Suppressor macrophage treated with lipopolysaccharide for 4 hours (primary cell): ENCODE measurements around the gene DTYMK.

Experiments used
- DNase-seq: peaks from one replicate; pipeline ENCODE4 v3.0.0-alpha.2; 2020

DTYMK gene

DNA sequence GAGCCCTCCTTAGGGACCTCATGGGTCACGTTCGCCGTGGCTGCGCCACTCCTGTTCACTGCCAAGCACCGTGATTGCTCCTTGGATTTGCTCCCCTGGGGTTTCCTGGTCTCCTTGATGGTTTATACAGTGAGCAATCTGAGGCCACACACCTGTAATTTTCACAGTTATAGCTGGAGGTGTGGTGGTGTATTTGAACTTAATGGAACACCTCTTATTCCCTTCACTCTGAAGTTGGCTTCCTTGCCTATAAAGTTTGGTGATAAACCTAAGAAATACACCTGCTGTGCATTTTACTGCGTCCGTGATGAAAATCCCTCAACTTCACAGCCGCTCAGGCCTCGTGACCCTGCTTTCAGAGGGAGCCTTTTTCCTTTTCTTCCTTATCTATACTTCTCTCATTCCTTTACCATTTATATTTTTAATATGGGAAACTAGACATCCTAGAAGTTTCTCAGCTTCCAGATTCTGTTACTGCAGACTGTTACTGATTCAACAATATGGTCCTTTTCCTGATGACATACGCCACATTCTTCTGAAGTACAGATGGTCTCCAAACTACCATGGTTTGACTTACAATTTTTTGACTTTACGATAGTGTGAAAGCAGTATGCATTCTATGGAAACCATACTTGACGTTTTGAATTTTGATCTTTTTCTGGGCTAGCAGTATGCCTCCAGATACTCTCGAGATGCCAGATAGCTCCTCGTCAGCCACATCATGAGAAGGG lies 40.5 kb downstream of the DTYMK start:
- DNase-seq: no peak

DNA sequence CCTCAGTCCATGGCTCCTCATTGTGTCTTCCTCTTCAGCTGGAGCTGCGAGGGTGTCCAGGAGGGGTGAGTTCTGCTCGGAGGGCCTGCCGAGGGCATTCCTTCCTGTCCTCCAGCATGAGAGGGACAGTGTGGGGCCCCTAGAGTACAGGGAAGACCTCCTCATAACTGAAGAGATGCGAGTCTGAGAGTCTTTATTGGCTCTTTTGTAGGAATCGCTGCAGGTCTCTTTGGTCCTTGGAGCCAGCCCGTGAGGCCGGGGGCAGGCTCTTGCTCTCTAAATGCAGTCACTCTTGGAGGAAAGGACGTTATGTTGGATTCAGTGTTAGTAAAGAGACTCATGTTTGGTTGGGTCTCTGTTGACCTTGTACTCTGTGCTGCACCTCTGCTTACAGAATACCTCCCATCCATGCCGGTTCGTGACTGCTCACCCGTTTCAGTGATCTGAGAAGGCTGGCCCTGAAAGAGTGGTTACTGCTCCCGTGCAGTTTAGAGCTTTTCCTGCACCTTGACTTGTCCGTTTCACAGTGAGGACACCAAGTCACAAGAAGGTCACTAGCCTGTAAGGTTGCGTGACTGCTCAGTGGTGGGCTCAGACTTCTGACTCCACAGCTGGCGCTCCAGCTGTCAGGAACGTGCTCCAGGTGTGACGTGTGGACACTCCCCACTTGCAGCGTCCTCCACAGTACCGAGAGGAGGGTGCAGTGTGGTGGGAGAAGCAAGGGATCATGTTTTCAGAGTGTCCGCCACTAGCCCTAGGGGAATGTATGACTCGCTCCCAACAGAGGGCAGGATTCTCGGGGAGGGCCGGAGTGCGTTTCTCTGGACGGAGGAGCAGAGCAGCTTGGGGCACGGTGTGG lies 41.3 kb downstream of the DTYMK start:
- no peak for DNase-seq

DNA sequence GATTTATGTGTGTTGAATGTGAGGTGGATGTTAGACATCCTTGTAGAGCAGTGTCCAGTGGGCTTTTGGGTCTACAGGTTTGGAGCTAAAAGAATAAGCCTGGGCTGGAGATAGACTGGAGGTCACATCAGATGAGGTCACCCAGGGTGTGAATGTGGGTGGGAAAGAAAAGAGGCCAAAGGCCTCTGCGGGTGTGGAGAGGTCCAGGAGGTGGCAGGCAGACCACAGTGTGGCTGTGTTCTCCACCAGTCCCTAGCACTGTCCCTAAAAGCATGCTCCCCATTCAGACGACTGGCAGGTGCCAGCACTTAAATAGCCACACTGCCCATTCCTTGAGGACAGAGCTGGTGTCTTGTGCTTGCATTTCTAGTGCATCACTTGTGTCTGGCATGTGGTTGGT lies 45.0 kb downstream of the DTYMK start:
- peak; percentile 25 for DNase-seq

DNA sequence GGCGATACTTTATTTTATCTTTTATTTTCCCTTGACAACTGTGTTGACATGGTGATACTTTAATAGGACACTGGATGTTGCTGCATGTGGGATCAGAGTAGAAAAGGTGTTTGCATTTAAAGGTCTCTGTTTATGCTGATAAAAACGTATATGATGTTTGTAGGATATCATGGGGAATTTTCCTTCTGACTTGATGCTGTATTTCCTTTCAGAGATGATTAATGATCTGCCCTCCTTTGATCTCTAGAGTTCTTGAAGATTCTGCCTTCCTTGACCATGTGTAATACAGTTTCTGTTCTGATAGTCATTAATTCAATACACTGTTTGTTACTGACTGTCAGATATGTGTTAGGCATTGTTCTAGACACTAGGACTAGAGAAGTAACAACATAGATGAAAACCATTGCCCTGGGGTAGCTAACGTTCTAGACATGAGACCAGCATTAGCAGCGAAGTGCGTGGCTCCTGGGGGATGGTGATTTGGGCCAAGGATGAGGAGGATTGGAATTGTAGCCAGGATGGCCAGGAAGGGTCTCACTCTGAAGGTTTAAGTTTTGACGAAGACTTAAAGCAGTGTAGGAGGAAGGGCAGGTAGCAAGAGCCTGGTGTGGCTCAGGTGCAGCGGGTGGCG lies 46.3 kb downstream of the DTYMK start:
- DNase-seq: no peak

DNA sequence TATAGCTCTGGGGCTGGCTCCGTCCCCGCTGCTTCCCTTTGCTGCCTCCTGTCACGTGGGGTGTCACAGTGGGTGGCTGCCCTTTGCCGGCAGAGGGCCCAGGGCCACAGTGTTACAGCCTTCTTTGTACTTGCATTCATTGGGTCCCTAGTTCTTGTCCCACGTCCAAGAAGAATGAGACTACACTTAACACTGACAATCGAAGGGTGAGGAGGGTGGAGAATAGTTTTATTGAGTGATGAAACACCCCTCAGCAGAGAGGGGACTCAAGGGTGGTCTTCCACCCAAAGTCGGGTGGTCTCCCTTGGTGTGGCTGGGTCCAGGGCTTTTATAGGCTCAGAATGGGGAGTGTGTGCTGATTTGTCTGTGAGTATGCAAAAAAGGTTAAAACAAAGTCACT lies 47.2 kb downstream of the DTYMK start:
- DNase-seq: no peak

DNA sequence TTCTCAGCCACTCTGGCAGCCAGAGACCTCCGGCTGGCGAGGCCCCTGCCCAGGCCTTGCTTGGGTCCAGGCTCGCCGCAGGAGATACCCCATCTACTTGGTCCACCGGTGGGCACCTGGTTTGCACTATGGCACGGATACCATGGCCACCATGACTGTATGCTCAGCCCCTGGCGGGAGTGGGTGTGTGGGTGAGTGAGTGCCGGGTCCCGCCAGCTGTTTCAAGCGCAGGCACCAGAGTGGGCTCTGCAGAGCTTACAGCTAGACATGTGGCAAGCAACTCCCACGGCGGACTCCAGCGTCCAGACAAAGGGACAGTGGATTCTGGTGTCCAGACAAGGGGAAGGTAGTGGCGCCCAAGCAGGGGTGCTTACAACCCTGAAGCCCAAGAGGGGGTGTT lies 47.7 kb downstream of the DTYMK start:
- no peak for DNase-seq

DNA sequence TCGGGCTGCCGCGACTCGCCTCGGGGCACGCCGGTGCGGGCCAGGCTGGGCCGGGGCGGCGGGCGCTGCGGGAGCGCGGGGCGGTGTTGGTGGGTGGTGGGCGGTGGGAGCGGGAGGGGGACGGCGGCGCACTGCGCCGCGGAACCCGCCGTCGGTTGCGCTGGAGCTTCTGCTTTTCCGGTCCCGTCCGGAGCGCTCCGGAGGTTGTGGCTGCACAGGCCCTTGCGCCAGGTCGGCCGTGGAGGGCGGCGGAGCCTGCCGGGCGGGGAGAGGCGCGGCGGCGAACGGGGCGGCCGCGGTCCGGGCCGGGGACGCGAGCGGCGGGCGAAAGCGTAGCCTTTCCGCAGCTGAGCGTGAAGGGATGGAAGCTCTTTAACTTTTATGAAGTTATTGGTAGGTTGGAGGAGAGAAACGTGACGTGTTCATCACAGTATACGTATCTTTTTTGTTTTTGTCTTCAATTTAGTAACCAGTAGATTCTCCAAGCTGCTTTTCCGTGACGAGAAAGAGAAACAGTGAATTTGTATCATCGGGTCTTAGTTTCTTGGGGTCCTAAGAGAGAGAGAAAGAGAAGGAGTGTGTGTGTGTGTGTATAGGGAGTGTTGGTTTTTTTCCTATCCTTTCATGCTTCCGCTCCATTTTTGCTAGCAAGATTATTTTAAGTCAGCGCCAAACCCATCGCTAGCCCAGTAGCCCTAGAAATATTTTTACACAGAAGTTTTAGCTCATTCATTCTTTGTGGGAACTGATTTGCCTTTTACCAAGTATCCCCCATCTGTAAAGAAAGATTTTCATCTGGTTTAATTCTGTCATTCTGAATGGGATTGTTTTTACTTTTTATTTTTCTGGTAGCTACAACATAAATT lies 48.6 kb downstream of the DTYMK start:
- DNase-seq: peak; percentile 54

DNA sequence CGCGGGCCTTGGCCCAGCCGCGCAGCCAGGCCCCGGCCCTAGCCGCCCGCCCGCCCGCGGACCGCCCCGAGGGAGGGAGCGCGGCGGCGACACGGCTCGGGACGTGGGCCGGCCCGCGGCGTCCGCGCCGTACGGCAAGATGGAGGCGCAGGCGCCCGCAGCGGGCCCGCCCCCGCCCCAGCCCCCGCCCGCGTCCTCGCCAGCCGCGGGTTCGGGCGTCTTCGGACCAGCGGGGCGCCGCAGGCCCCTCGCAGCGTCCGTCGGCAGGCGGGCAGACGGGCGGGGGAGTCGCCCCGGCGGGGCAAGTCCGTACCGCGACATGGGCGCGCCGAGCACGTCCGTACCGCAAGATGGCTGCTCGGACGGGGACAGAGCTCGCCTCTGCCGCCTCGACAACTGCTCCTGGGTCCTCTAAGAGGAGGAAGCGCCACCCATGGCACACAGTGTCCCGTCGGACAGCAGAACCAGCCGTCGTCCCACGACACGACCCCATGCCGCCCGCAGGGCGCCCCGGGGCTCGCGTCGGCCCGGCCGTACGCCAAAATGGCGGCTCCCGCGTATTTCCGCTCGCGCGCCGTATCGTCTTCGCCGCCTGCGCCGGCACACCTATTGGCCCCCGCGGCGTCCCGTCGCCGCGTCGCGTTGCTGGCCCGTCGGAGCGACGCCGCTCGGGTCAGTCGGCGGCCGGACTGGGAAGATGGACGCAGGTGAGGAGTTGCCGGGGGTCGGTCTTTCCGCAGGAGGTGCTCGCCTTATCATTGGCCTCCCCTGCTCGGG lies 49.4 kb downstream of the DTYMK start, which contains the start of the genes ATG4B and THAP4:
ATG4B (plus strand) TSS at position 676 of the 777 bp plus-strand sequence; CDS start at position 698, 22 bp downstream.
THAP4 (minus strand) TSS at position 141 of the 777 bp plus-strand sequence. CDS start 141 bp downstream, outside the sequence.
- peak; percentile 93 for DNase-seq

DNA sequence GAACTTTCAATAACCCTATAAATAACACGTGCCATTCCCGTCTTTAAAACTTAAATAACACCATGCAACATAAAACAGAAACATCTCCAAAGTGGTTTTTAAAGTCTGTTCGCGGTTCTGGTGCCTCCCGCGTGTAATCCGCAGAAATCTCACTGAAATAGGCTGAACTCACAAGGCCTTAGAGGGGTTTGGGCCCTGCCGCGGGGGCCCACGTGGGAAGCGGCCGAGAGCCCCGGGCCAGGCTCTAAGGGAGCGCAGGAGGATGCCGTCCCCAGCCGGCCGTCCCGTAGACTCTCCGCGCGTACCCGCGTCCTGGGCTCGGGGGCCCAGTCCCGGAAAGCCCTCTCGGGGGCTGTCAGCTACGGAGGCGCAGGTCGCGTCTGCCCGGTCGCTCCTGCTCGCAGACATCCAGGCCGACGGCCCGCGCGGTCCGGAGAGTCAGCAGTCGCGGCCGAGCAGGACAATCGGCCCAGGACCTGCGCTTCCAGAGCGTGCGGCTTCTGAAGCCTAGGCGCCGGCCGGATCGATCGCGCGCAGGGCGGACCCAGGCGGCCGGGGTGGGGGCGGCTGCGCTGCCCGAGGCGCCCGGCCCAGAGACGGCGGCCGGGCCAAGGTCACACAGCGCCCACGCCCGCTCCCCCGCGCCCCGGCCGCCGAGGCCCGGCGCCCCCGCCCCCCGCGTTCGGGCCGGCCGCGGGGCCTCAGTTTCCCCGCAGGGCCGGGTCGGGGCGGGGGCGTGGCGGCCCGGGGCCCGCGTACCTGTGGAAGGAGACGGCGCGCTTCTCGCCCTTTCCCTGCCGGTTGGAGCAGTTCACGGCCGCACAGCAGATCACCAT lies 50.2 kb downstream of the DTYMK start:
- DNase-seq: peak; percentile 34

DNA sequence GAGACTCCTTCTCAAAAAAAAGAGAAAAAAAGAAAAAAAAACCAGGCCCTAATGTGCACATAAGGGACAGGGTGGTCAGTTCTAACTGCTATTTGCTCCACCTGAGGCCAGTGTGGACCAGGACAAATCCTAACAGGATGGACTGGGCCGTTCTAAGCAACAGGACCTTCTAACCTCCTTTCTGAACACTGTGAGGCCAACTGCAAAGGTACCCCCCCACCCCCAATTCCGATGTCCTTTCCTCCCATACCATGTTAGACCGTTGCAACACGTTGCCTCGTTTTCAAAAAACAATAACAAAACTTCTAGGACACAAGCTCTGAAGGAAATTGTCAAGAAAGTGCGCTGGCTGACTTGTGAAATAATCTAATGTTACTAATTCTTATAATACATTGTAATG lies 50.9 kb downstream of the DTYMK start:
- DNase-seq: no peak

DNA sequence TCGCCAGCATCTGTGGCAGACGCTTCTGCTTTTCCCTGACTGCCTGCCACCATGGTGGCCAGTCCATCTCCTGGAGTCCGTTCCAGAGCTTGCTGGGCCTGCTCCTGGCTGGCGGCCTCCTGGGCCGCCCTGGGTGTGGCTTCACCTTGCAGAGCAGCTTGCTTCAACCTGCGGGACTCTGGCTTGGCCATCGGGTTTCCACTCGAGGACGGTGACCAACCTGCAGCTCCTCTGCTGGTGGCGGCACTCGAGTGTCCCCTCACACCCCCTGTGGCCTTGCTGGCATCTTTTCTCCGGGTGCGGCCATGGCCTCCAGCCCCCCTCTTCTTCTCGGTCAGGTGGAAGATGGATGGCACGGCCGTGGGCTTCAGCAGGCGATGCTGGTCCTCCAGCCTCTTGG lies 53.1 kb downstream of the DTYMK start:
- no peak for DNase-seq

DNA sequence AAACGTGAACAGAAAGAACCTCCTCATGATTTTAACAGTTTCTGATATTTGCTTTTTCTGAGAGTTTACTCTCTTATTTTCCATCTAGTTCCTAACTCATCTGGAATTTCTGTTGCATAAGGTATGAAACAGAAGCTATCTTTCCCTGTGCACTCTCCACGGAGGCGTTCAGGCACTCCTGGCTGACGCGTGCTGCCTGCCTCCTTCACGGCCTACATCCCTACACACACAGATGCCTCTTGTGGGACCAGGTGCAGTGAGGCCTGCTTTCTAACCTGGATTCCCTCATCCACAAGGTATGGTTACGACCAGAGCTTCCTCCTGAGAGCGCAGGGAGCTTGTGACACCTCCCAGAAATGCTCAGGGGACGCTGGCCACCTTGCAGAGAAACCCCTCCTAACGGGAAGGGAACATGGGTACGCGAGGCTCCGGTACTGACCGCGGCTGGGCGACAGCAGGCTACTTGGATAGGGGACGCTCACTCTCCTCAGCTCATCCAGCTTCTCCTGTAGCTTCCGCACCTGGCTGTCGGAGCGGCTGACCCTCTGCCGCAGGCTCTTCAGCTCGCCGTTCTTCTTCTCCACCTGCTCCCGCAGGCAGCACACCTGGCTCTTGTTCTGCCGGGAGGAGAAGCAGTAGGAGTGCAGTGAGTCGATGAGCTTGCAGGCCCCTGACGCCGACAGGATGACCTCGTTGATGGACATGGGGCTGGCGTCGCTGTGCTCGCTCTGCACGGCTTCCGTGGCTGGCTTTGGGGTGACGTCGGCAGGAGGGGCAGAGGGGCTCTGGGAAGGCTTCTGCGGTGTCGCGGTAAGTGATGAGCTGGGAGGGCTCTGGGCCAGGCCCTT lies 53.9 kb downstream of the DTYMK start:
- DNase-seq: no peak

DNA sequence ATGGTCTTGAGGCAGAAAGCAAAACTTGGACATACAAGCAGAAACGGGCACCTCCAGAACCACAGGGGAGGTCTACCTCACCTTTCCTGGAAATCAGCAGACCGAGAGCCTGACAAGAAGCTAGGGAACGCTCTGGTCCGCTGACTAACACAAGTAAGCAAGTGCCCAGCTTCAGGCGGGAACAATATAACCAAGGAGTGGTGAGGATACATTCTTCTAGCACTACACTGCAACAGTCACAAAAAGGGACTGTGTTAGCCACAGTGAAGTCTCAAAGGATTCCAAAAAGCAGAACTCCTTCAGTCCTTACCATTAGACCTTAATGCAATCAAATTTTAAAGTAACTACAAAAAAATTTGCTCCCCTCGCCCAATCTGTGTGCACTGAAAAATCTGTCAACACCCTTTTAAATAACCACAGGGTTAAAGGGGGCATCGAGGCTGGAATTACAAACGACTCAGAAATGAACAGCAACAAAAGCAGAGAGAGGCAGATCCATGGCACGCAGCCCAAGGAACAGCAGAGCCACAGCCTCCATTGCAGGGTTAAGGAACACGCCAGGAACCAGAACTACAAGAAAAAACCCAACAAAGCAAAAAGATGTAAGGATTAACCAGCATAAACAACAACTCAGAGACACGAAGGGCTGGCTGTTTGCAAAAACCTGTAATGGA lies 56.7 kb downstream of the DTYMK start:
- DNase-seq: no peak

DNA sequence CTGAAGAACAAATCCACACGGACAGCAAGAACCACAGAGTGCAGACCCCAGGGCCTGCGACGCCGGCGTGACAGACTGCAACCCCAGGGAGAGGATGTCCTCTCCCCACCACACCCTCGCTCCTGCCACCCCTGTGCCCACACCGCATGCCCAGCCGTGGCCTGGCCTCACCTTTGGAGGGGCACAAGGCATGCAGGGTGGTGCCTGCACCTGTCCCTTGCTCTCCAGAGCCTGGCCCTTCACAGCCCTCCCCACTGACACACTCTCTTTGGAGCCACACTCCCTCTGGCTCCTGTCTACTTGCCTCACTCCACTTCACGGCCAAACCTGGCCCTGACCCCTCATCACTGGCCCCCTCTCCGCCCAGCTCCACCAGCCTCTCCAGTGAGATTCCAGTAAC lies 58.9 kb downstream of the DTYMK start:
- no peak for DNase-seq
